Neutrophil (primary cell): ENCODE data around the gene PTN.
"Not testable (repeated sequence)": the region's sequence is repeated elsewhere in the genome, so short reads cannot be mapped to it uniquely, and the experiment has no call there.

Experiments used
- H3K27ac ChIP-seq: fragments of 200-600 bp; sonication (generic); 2 replicates; pipeline ENCODE4 v1.5.1; 2016; ENCODE audit warnings: mild to moderate bottlenecking, moderate library complexity
- H3K27me3 ChIP-seq: fragments of 200-600 bp; sonication (generic); 2 replicates; pipeline ENCODE4 v1.6.0; 2016; ENCODE audit warnings: mild to moderate bottlenecking
- H3K36me3 ChIP-seq: fragments of 200-600 bp; sonication (generic); 2 replicates; pipeline ENCODE4 v1.5.1; 2017
- H3K4me1 ChIP-seq, 2 experiments: fragments of 200-600 bp in 1 of 2; sonication (generic) in 1 of 2; 1 replicate in 1 of 2; 2 replicates in 1 of 2; pipeline versions ENCODE4 v1.5.1 to v1.6.1; 2013 to 2016; ENCODE audit warnings: low read depth in 1 of 2, low read length in 1 of 2, mild to moderate bottlenecking in 1 of 2, moderate library complexity in 1 of 2; ENCODE audit not compliant: control insufficient read depth in 1 of 2, insufficient read depth in 1 of 2
- H3K4me3 ChIP-seq, 2 experiments: fragments of 200-600 bp in 1 of 2; sonication (generic) in 1 of 2; 1 replicate in 1 of 2; 2 replicates in 1 of 2; pipeline ENCODE4 v1.5.1; 2013 to 2016; ENCODE audit warnings: low read depth in 1 of 2, low read length in 1 of 2, mild to moderate bottlenecking in 1 of 2, moderate library complexity in 1 of 2
- H3K9me3 ChIP-seq: fragments of 200-600 bp; sonication (generic); 2 replicates; pipeline ENCODE4 v1.5.1; 2016
- TF ChIP-seq, protein P1 (sequence below): fragments of 200-600 bp; sonication (generic); IDR thresholded peaks from 2 replicates; pipeline ENCODE4 v1.5.1; 2016; ENCODE audit warnings: antibody characterized with exemption

Gene PTN

DNA sequence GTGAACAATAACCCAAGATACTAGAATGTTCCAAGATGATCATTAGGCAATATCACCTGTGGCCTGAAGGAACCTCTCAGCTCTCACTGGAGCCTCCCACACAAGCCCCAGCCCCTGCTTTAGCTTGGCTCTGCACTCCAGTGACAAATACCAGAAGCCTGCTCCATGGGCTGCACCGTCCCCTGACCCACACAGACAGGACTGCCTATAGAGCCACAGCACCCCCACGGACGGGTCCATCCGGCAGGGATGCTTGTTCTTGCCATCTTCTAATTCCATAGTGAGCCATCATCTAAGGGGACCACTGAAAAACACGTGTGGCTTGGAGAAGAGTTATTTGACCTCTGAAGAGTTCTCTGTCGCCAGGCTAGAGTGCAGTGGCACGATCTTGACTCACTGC is 100.9 kb downstream of the PTN start:
- no peaks in the 10 kb centered on the region for H3K9me3 ChIP-seq
- no peaks in the 10 kb centered on the region for H3K36me3 ChIP-seq
- H3K4me3 ChIP-seq = no peak overlapping the region
- no peaks in the 10 kb centered on the region for H3K4me1 ChIP-seq
- H3K27me3 ChIP-seq = no peaks in the 10 kb centered on the region
- H3K27ac ChIP-seq = no peak overlapping the region
- TF ChIP-seq, protein P1, sequence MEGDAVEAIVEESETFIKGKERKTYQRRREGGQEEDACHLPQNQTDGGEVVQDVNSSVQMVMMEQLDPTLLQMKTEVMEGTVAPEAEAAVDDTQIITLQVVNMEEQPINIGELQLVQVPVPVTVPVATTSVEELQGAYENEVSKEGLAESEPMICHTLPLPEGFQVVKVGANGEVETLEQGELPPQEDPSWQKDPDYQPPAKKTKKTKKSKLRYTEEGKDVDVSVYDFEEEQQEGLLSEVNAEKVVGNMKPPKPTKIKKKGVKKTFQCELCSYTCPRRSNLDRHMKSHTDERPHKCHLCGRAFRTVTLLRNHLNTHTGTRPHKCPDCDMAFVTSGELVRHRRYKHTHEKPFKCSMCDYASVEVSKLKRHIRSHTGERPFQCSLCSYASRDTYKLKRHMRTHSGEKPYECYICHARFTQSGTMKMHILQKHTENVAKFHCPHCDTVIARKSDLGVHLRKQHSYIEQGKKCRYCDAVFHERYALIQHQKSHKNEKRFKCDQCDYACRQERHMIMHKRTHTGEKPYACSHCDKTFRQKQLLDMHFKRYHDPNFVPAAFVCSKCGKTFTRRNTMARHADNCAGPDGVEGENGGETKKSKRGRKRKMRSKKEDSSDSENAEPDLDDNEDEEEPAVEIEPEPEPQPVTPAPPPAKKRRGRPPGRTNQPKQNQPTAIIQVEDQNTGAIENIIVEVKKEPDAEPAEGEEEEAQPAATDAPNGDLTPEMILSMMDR = no peak

DNA sequence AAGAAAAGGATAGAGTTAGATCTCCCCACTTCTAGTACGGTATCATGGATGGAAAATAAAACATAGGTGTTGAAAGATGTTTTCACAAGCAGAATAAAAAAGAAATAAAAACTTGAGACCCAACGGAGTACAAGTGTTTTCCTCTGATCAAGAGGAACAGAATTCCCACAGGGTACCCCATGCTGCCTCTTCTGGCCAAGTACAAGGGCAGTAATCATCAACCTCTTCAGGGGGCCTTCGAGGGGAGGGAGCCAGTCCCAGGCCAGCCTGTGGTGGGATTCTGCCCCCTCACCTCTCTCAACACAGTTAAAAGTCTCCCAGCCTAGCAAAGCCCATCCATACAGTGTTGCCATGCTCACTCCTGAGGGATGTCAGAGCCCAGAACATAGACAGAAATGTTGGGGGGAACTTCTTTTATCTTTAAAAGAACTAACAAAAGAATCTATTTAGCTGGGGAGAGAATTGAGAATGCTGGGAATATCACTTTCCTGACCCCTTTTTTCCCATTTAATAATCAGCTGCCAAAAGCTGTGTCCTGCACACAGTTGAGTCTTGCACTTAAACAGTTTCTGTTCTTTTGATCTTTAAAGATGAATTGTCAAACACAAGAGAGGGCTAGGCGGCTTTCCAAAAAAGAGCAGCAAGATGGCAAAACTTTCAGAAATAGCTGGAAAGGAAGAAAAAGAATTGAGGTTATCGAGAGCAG is 101.7 kb downstream of the PTN start:
- no peaks in the 10 kb centered on the region for H3K36me3 ChIP-seq
- no peaks in the 10 kb centered on the region for H3K27me3 ChIP-seq
- H3K9me3 ChIP-seq = no peaks in the 10 kb centered on the region
- TF ChIP-seq, protein P1 = no peak
- no peak overlapping the region for H3K27ac ChIP-seq
- no peak overlapping the region for H3K4me3 ChIP-seq
- no peaks in the 10 kb centered on the region for H3K4me1 ChIP-seq

DNA sequence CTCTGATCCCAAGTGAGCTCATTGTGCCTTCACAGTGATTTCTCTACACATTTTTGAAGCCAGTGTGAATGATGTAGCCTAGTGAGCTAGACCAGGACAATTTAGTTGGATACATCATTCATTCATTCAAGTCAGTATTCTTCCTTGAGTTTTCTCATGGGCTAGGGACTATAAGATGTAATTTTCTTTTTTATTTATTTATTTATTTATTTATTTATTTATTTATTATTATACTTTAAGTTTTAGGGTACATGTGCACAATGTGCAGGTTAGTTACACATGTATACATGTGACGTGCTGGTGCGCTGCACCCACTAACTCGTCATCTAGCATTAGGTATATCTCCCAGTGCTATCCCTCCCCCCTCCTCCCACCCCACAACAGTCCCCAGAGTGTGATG is 104.3 kb downstream of the PTN start:
- H3K4me3 ChIP-seq, H3K4me1 ChIP-seq: not testable (repeated sequence)

DNA sequence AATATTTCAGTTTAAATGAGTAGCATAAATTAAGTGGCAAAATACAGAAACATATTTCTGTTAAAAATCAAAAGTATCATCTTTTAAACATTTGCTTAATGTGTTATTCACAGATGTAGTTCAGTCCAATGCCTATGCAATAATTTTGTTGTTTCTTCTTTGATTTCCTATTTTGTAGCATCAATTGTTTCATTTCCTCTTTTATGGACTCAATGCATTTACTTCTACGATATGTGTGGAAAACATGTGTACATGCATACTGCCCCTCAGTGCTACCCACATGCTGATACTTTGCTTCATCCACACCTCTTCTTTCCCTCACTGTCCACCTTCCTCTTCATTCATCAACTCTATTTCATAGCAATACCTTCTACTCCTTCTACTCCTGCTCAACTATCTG is 108.1 kb downstream of the PTN start:
- H3K27ac ChIP-seq = no peak overlapping the region

More for the DNA sequence above, 104.3 kb downstream of the PTN start:
- not testable (repeated sequence) for H3K36me3 ChIP-seq, H3K9me3 ChIP-seq, H3K27me3 ChIP-seq, H3K27ac ChIP-seq

DNA sequence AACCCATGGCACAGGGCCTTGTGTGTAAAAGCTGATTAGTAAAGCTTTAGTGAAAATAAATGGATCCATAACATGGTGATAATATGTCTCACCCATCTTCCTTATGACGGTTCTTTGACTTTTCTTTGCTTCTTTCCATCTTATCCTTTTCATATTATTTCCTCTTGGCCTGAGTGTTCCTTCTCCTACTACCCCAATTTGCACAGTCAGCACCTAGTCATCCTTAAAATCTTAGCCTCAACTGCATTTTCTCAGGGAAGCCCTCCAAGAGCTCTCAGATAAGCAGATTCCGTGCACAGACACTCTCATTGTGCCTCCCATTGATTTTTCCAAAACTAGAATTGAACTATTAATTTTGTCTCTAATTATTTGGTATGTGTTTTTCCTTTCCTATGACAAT is 112.4 kb downstream of the PTN start:
- H3K4me3 ChIP-seq = no peak overlapping the region
- H3K36me3 ChIP-seq = no peaks in the 10 kb centered on the region
- TF ChIP-seq, protein P1 = no peak
- H3K9me3 ChIP-seq = no peaks in the 10 kb centered on the region
- no peaks in the 10 kb centered on the region for H3K4me1 ChIP-seq
- H3K27ac ChIP-seq = no peak overlapping the region
- H3K27me3 ChIP-seq = no peaks in the 10 kb centered on the region

More for the DNA sequence above, 108.1 kb downstream of the PTN start:
- no peaks in the 10 kb centered on the region for H3K36me3 ChIP-seq
- H3K27me3 ChIP-seq = no peaks in the 10 kb centered on the region
- no peaks in the 10 kb centered on the region for H3K9me3 ChIP-seq
- H3K4me1 ChIP-seq = no peaks in the 10 kb centered on the region
- TF ChIP-seq, protein P1 = no peak
- H3K4me3 ChIP-seq = no peak overlapping the region

DNA sequence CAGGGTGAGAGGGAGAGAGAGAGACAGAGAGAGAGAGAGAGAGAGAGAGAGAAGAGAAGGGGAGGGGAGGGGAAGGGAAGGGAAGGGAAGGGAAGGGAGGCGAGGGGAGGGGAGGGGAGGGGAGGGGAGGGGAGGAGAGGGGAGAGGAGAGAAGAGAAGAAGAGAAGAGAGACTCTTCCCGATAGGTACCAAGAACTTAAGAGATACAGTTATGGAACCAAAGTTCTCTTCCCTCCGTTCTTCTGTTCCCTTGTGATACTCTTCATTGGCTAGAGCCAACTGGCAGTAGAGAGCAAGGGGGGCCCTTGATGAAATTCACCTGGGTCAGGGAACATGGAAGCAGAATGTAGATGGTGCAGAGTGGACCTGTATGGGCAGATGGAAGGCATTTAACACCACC is 122.1 kb downstream of the PTN start:
- H3K4me3 ChIP-seq = no peak overlapping the region
- no peaks in the 10 kb centered on the region for H3K9me3 ChIP-seq
- no peak overlapping the region for H3K27ac ChIP-seq
- TF ChIP-seq, protein P1 = no peak
- H3K27me3 ChIP-seq = no peaks in the 10 kb centered on the region
- no peaks in the 10 kb centered on the region for H3K36me3 ChIP-seq
- no peaks in the 10 kb centered on the region for H3K4me1 ChIP-seq
